H9 (cell line): ENCODE results near the gene DAZAP2. TPM values are rescaled to one million over a fixed set of nuclear protein-coding genes. Genes with fewer than 3 reads are reported as not detected.

Source experiments
- DNase-seq: peaks from one replicate; pipeline ENCODE4 v3.0.0-alpha.2; 2017
- H2AFZ ChIP-seq: one replicate; pipeline ENCODE4 v1.6.1; 2013; ENCODE audit warnings: mild to moderate bottlenecking, low read length, control low read depth, moderate library complexity
- H2AK5ac ChIP-seq: 2 replicates; pipeline ENCODE4 v1.6.1; 2013; ENCODE audit warnings: low read length, control low read depth, mixed read lengths; ENCODE audit not compliant: insufficient read length
- H2BK120ac ChIP-seq: one replicate; pipeline ENCODE4 v1.6.1; 2013; ENCODE audit warnings: low read depth, mild to moderate bottlenecking, low read length, control low read depth, inconsistent platforms; ENCODE audit not compliant: poor library complexity, severe bottlenecking
- H2BK12ac ChIP-seq: 2 replicates; pipeline ENCODE4 v1.6.1; 2013; ENCODE audit warnings: low read length, control low read depth, mixed read lengths, low read depth; ENCODE audit not compliant: insufficient read length
- H2BK15ac ChIP-seq: 2 replicates; pipeline ENCODE4 v1.6.1; 2013; ENCODE audit warnings: low read depth, low read length, control low read depth
- H2BK20ac ChIP-seq: one replicate; pipeline ENCODE4 v1.6.1; 2013; ENCODE audit warnings: low read depth, mild to moderate bottlenecking, low read length, control low read depth, inconsistent platforms; ENCODE audit not compliant: poor library complexity, severe bottlenecking
- H2BK5ac ChIP-seq: 2 replicates; pipeline ENCODE4 v1.6.1; 2013; ENCODE audit warnings: low read length, control low read depth, mixed read lengths; ENCODE audit not compliant: insufficient read length
- H3K14ac ChIP-seq: 2 replicates; pipeline ENCODE4 v1.6.1; 2013; ENCODE audit warnings: low read length, control low read depth; ENCODE audit not compliant: insufficient read depth
- H3K18ac ChIP-seq: 2 replicates; pipeline ENCODE4 v1.6.1; 2013; ENCODE audit warnings: low read depth, mild to moderate bottlenecking, mixed read lengths, low read length, control low read depth; ENCODE audit not compliant: insufficient read length
- H3K23ac ChIP-seq: 2 replicates; pipeline ENCODE4 v1.6.1; 2013; ENCODE audit warnings: low read length, control low read depth, mixed read lengths, low read depth; ENCODE audit not compliant: insufficient read length
- H3K23me2 ChIP-seq: 2 replicates; pipeline ENCODE4 v1.6.1; 2013; ENCODE audit warnings: low read depth, mild to moderate bottlenecking, mixed read lengths, low read length, control low read depth; ENCODE audit not compliant: insufficient read length, poor library complexity, severe bottlenecking
- H3K27ac ChIP-seq: 2 replicates; pipeline ENCODE4 v1.5.1; 2013; ENCODE audit warnings: low read length, control low read depth, mixed read lengths, low read depth; ENCODE audit not compliant: insufficient read length
- H3K27me3 ChIP-seq: 2 replicates; pipeline ENCODE4 v1.6.1; 2013; ENCODE audit warnings: low read length, control low read depth, inconsistent platforms; ENCODE audit not compliant: insufficient read depth
- H3K4ac ChIP-seq: 2 replicates; pipeline ENCODE4 v1.6.1; 2013; ENCODE audit warnings: low read depth, mild to moderate bottlenecking, control low read depth, inconsistent platforms, low read length, moderate library complexity
- H3K4me1 ChIP-seq: 2 replicates; pipeline ENCODE4 v1.6.1; 2013; ENCODE audit warnings: low read length, control low read depth, inconsistent platforms; ENCODE audit not compliant: insufficient read depth
- H3K4me2 ChIP-seq: 2 replicates; pipeline ENCODE4 v1.6.1; 2013; ENCODE audit warnings: low read length, control low read depth, mixed read lengths; ENCODE audit not compliant: insufficient read length, insufficient read depth
- H3K56ac ChIP-seq: 2 replicates; pipeline ENCODE4 v1.6.1; 2013; ENCODE audit warnings: low read depth, mild to moderate bottlenecking, mixed read lengths, low read length, control low read depth; ENCODE audit not compliant: insufficient read length
- H3K79me1 ChIP-seq: 2 replicates; pipeline ENCODE4 v1.6.1; 2013; ENCODE audit warnings: low read depth, mild to moderate bottlenecking, moderate library complexity, low read length, control low read depth, inconsistent platforms; ENCODE audit not compliant: insufficient read depth, poor library complexity, severe bottlenecking
- H3K79me2 ChIP-seq: 2 replicates; pipeline ENCODE4 v1.6.1; 2013; ENCODE audit warnings: low read length, control low read depth, inconsistent platforms; ENCODE audit not compliant: insufficient read depth
- H3K9ac ChIP-seq: 2 replicates; pipeline ENCODE4 v1.6.1; 2013; ENCODE audit warnings: low read length, control low read depth, mixed read lengths; ENCODE audit not compliant: insufficient read length; ENCODE audit errors: extremely low read depth
- H3K9me3 ChIP-seq: one replicate; pipeline ENCODE4 v1.6.1; 2013; ENCODE audit warnings: low read depth, low read length, inconsistent platforms; ENCODE audit not compliant: control insufficient read depth
- H3T11ph ChIP-seq: one replicate; pipeline ENCODE4 v1.6.1; 2013; ENCODE audit warnings: mild to moderate bottlenecking, low read length, control low read depth, inconsistent platforms
- H4K20me1 ChIP-seq: one replicate; pipeline ENCODE4 v1.6.1; 2013; ENCODE audit not compliant: control insufficient read depth, insufficient read length, insufficient read depth
- H4K5ac ChIP-seq: 2 replicates; pipeline ENCODE4 v1.6.1; 2013; ENCODE audit warnings: low read depth, mild to moderate bottlenecking, mixed read lengths, low read length, control low read depth; ENCODE audit not compliant: insufficient read length
- H4K8ac ChIP-seq: replicated peaks from 2 replicates; pipeline ENCODE4 v1.6.1; 2013; ENCODE audit warnings: low read length, control low read depth, mixed read lengths, low read depth; ENCODE audit not compliant: insufficient read length
- H4K91ac ChIP-seq: 2 replicates; pipeline ENCODE4 v1.6.1; 2013; ENCODE audit warnings: low read depth, mild to moderate bottlenecking, moderate library complexity, mixed read lengths, low read length, control low read depth; ENCODE audit not compliant: insufficient read length
- H3K27ac Mint-ChIP-seq, 3 experiments: 2 replicates in 2 of 3; 3 replicates in 1 of 3; pipeline ENCODE4 v1.8.0; 2020 to 2021; ENCODE audit warnings: mixed read lengths in 3 of 3, mild to moderate bottlenecking in 1 of 3, moderate library complexity in 1 of 3
- H3K27me3 Mint-ChIP-seq: 2 replicates; pipeline ENCODE4 v1.8.0; 2021; ENCODE audit warnings: low read depth, mild to moderate bottlenecking, moderate library complexity, mixed read lengths
- H3K36me3 Mint-ChIP-seq, 3 experiments: 2 replicates in 2 of 3; 3 replicates in 1 of 3; pipeline ENCODE4 v1.8.0; 2020 to 2021; ENCODE audit warnings: low read depth in 3 of 3, mixed read lengths in 3 of 3; ENCODE audit not compliant: insufficient read depth in 1 of 3
- H3K4me1 Mint-ChIP-seq, 2 experiments: 2 replicates each; pipeline ENCODE4 v1.8.0; 2020; ENCODE audit warnings: mixed read lengths in 2 of 2
- H3K4me3 Mint-ChIP-seq, 2 experiments: 2 replicates in 1 of 2; 3 replicates in 1 of 2; pipeline ENCODE4 v1.8.0; 2020 to 2021; ENCODE audit warnings: mild to moderate bottlenecking in 2 of 2, mixed read lengths in 2 of 2, moderate library complexity in 1 of 2
- H3K9me3 Mint-ChIP-seq, 2 experiments: 2 replicates in 1 of 2; 3 replicates in 1 of 2; pipeline ENCODE4 v1.8.0; 2020; ENCODE audit warnings: mild to moderate bottlenecking in 2 of 2, mixed read lengths in 2 of 2, moderate library complexity in 1 of 2
- CTCF ChIP-seq: fragments of 200-600 bp; sonication (generic); conservative IDR thresholded peaks from 3 replicates; pipeline ENCODE4 v1.8.0; 2021; ENCODE audit warnings: antibody characterized with exemption, mild to moderate bottlenecking
- WGBS: extraction: QIAGEN DNeasy Blood & Tissue Kit; methylation state at CpG from one replicate; pipeline ENCODE4 v1.1.7; 2013; ENCODE audit warnings: missing lambda C conversion rate, low lambda C conversion rate, mixed read lengths; ENCODE audit not compliant: insufficient read length; ENCODE audit errors: extremely low coverage; 5-methylcytosine and 5-hydroxymethylcytosine counted together
- total RNA-seq: library from RNA; stranded (reverse); gene quantifications from 2 replicates; pipeline ENCODE4 v1.2.1, GENCODE V29; 2021

Gene DAZAP2
- total RNA-seq, 1 experiment from 2014 or later, result 23.6 TPM

- Mint-ChIP-seq H3K27ac (no peak overlapping the region; a peak in 1 of 7 replicates), H3K36me3 (no peaks in the 10 kb centered on the region; a peak in 1 of 7 replicates), H3K4me3 (no peak overlapping the region), H3K9me3 (no peaks in the 10 kb centered on the region; a peak in 1 of 5 replicates), H3K4me1 (peaks cover 13 to 14% of the 10 kb centered on the region in 2 experiments), H3K27me3 (no peaks in the 10 kb centered on the region)
- H2BK12ac ChIP-seq, result no peak overlapping the region
- H2BK20ac ChIP-seq, result no peak overlapping the region
- H3K79me2 ChIP-seq, result no peaks in the 10 kb centered on the region
- H3K23me2 ChIP-seq, result no peaks in the 10 kb centered on the region
- H3K4me1 ChIP-seq, result no peaks in the 10 kb centered on the region; the same call in 1 of the 2 replicates
- no peak overlapping the region for H3K56ac ChIP-seq
- no peak overlapping the region for H3K27ac ChIP-seq
- no peaks in the 10 kb centered on the region for H3K27me3 ChIP-seq
- H3T11ph ChIP-seq, result no peak overlapping the region
- no peaks in the 10 kb centered on the region for H3K9me3 ChIP-seq
- no peaks in the 10 kb centered on the region for H3K79me1 ChIP-seq
- H3K4ac ChIP-seq, result no peak overlapping the region
- H2AK5ac ChIP-seq, result no peak overlapping the region
- H4K5ac ChIP-seq, result no peak overlapping the region
- H2BK15ac ChIP-seq, result no peak overlapping the region
- H4K8ac ChIP-seq, result no peak overlapping the region
- no peak overlapping the region for H2BK120ac ChIP-seq
- H4K91ac ChIP-seq, result no peak overlapping the region
- TF ChIP-seq CTCF, result no peak
- H3K14ac ChIP-seq, result no peak overlapping the region
- DNase-seq, result no peak
- H3K23ac ChIP-seq, result no peak overlapping the region
- no peak overlapping the region for H3K18ac ChIP-seq
- no peak overlapping the region for H3K4me2 ChIP-seq
- no peak overlapping the region for H2AFZ ChIP-seq
- no peak overlapping the region for H2BK5ac ChIP-seq
- no CpG with 5 or more reads among the region's 1 CpG for WGBS
- no peak overlapping the region for H3K9ac ChIP-seq
- H4K20me1 ChIP-seq, result no peaks in the 10 kb centered on the region
Observed at GRCh38 chr12:51253276-51253675, 14.7 kb downstream of the DAZAP2 start.
